ENCODE data around the gene LRPAP1. TPM values are rescaled to one million over a fixed set of nuclear protein-coding genes. Genes with fewer than 3 reads are reported as not detected.
"Not testable (repeated sequence)": the region's sequence is repeated elsewhere in the genome, so short reads cannot be mapped to it uniquely, and the experiment has no call there.

The LRPAP1 gene
- total RNA-seq, 4 donors from 2014 or later, result 82.6 to 116 (median 109) TPM

GRCh38 chr4:3514221-3514780, 17.9 kb downstream of the LRPAP1 start:
- no peak for TF ChIP-seq CTCF (IDR thresholded peaks at IDR 0.05)
- TF ChIP-seq POLR2A (IDR thresholded peaks at IDR 0.05), result no peak
- no peak for DNase-seq
- no peaks in the 10 kb centered on the region for H3K4me1 ChIP-seq
- no peaks in the 10 kb centered on the region for H3K9me3 ChIP-seq
- peaks cover 0 to 91% (median 0%) of the 10 kb centered on the region in 3 donors for H3K36me3 ChIP-seq
- H3K27ac ChIP-seq, result no peak overlapping the region
- no peaks in the 10 kb centered on the region for H3K27me3 ChIP-seq
- no peak overlapping the region for H3K4me3 ChIP-seq

- H3K36me3 ChIP-seq, result peaks cover 0 to 88% (median 0%) of the 10 kb centered on the region in 3 donors
- no peaks in the 10 kb centered on the region for H3K9me3 ChIP-seq
- no peak overlapping the region for H3K27ac ChIP-seq
- no peak for DNase-seq
- TF ChIP-seq CTCF (IDR thresholded peaks at IDR 0.05) (no peak), POLR2A (IDR thresholded peaks at IDR 0.05) (no peak)
- no peaks in the 10 kb centered on the region for H3K4me1 ChIP-seq
- H3K27me3 ChIP-seq, result no peaks in the 10 kb centered on the region
- no peak overlapping the region for H3K4me3 ChIP-seq
Observed at GRCh38 chr4:3513807-3514206, 18.4 kb downstream of the LRPAP1 start.

GRCh38 chr4:3512719-3513118, 19.5 kb downstream of the LRPAP1 start:
- peaks cover 0 to 88% (median 0%) of the 10 kb centered on the region in 3 donors for H3K36me3 ChIP-seq

GRCh38 chr4:3512279-3512678, 19.9 kb downstream of the LRPAP1 start:
- Histone ChIP-seq H3K4me1 (no peaks in the 10 kb centered on the region), H3K4me3 (no peak overlapping the region), H3K36me3 (peaks cover 0 to 88% (median 0%) of the 10 kb centered on the region in 3 donors), H3K27me3 (no peaks in the 10 kb centered on the region), H3K27ac (no peak overlapping the region), H3K9me3 (no peaks in the 10 kb centered on the region)
- no peak for DNase-seq
- TF ChIP-seq POLR2A (IDR thresholded peaks at IDR 0.05) (no peak), CTCF (IDR thresholded peaks at IDR 0.05) (no peak)

More at GRCh38 chr4:3512719-3513118, 19.5 kb downstream of the LRPAP1 start:
- H3K4me1 ChIP-seq, result no peaks in the 10 kb centered on the region
- no peak overlapping the region for H3K27ac ChIP-seq
- TF ChIP-seq POLR2A (IDR thresholded peaks at IDR 0.05) (no peak), CTCF (IDR thresholded peaks at IDR 0.05) (no peak)
- H3K4me3 ChIP-seq, result no peak overlapping the region
- H3K27me3 ChIP-seq, result no peaks in the 10 kb centered on the region
- no peaks in the 10 kb centered on the region for H3K9me3 ChIP-seq
- no peak for DNase-seq

- H3K36me3 ChIP-seq, result peaks cover 0 to 88% (median 0%) of the 10 kb centered on the region in 3 donors
- not testable (repeated sequence) for H3K27me3 ChIP-seq, H3K9me3 ChIP-seq, DNase-seq, H3K27ac ChIP-seq, H3K4me3 ChIP-seq, H3K4me1 ChIP-seq
Observed at GRCh38 chr4:3511601-3512000, 20.6 kb downstream of the LRPAP1 start.

GRCh38 chr4:3511187-3511586, 21.0 kb downstream of the LRPAP1 start:
- no peak for TF ChIP-seq CTCF (IDR thresholded peaks at IDR 0.05)
- Histone ChIP-seq H3K4me1 (no peaks in the 10 kb centered on the region), H3K27me3 (no peaks in the 10 kb centered on the region), H3K9me3 (no peaks in the 10 kb centered on the region), H3K27ac (no peak overlapping the region), H3K36me3 (peaks cover 0 to 88% (median 0%) of the 10 kb centered on the region in 3 donors), H3K4me3 (no peak overlapping the region)
- DNase-seq, result no peak
